Vagina (tissue), 2 donors: Measurements from ENCODE around the gene ENTREP1.

Experiments used
- CTCF ChIP-seq, 3 experiments: fragments of 450-650 bp in 2 of 3; fragments of 200-600 bp in 1 of 3; sonication (generic) in 1 of 3; IDR thresholded peaks; one replicate each; pipeline ENCODE4 v1.5.1; 2017 to 2019; ENCODE audit warnings: antibody characterized with exemption in 3 of 3, mild to moderate bottlenecking in 2 of 3, moderate library complexity in 2 of 3
- POLR2A ChIP-seq, 2 donors: fragments of 450-650 bp; IDR thresholded peaks; one replicate each; pipeline ENCODE4 v1.6.1; 2017; ENCODE audit warnings: antibody characterized with exemption in 2 of 2, mild to moderate bottlenecking in 2 of 2, moderate library complexity in 2 of 2
- POLR2AphosphoS5 ChIP-seq, 2 donors: sonication (generic); formaldehyde crosslinking; IDR thresholded peaks; one replicate each; pipeline ENCODE4 v1.9.0; 2017; ENCODE audit warnings: antibody characterized with exemption in 2 of 2, mild to moderate bottlenecking in 2 of 2, low read depth in 1 of 2; ENCODE audit not compliant: insufficient read depth in 1 of 2

- TF ChIP-seq POLR2A (IDR thresholded peaks at IDR 0.05) (no peak), CTCF (IDR thresholded peaks at IDR 0.05) (no peak), POLR2AphosphoS5 (IDR thresholded peaks at IDR 0.05; ENCODE audit: insufficient read depth in 1 of 2, low read depth in 1 of 2) (no peak)
These were observed 29.0 kb upstream of the ENTREP1 start for GRCh38 chr9:69295872-69296552.
